HK-2 (cell line): ENCODE results near the gene CPNE5.

ENCODE experiments used
- DNase-seq: peaks from one replicate; pipeline ENCODE4 v3.0.0-alpha.2; 2018; ENCODE audit not compliant: unreplicated experiment

Gene CPNE5

DNA sequence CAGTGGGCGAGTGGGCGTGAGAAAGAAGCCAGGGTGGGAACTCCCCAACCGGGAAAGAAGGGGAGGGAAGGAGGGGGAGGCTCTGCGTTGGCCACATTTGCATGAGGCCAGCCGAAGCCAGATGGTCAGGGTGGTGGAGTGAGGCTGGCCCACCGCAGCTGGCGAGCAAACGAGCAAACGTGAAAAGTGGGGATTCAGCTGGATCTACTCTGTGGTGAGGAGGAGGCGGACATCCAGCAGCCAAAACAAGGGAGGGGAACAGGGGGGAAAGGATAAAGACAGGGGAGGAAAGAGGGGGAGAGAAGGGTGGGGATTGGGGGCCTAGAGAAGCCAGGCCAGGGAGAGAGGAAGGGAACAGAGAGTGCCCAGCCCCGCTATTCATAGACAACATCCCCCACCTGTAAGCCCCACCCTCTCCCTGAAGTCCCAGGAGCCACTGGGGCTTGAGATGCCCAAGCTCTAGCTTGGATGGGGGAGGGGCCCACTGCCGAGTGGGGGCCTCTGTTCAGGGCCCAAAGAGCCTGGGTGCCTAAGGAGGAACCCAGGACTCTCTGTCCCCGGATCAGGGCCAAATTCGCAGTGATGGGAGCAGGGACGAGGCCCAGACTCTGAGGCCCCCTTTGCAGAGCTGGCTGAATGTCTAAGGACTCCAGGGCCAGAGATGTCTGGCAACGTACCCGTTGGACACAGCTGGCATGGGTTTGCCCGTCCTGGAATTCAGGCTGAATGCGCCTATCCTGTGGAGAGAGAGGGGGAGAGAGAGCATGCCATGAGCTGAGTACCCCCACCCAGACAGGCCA, 45.1 kb downstream of the CPNE5 start:
- DNase-seq, result no peak

- DNase-seq, result no peak
Observed at GRCh38 chr6:36793296-36793912, 45.8 kb downstream of the CPNE5 start.

GRCh38 chr6:36791521-36792135, 47.6 kb downstream of the CPNE5 start:
- DNase-seq, result no peak

GRCh38 chr6:36791085-36791484, 48.2 kb downstream of the CPNE5 start:
- no peak for DNase-seq

- no peak for DNase-seq
Observed at GRCh38 chr6:36788768-36789167, 50.5 kb downstream of the CPNE5 start.

- DNase-seq, result no peak
Observed at GRCh38 chr6:36788186-36788585, 51.1 kb downstream of the CPNE5 start.

GRCh38 chr6:36787210-36787609, 52.0 kb downstream of the CPNE5 start:
- DNase-seq, result no peak

GRCh38 chr6:36786055-36786675, 53.1 kb downstream of the CPNE5 start:
- DNase-seq, result no peak

- no peak for DNase-seq
Observed at GRCh38 chr6:36784376-36784636, 54.9 kb downstream of the CPNE5 start.

GRCh38 chr6:36783603-36784375, 55.5 kb downstream of the CPNE5 start:
- DNase-seq, result no peak

- DNase-seq, result no peak
Observed at GRCh38 chr6:36781669-36782068, 57.6 kb downstream of the CPNE5 start.

DNA sequence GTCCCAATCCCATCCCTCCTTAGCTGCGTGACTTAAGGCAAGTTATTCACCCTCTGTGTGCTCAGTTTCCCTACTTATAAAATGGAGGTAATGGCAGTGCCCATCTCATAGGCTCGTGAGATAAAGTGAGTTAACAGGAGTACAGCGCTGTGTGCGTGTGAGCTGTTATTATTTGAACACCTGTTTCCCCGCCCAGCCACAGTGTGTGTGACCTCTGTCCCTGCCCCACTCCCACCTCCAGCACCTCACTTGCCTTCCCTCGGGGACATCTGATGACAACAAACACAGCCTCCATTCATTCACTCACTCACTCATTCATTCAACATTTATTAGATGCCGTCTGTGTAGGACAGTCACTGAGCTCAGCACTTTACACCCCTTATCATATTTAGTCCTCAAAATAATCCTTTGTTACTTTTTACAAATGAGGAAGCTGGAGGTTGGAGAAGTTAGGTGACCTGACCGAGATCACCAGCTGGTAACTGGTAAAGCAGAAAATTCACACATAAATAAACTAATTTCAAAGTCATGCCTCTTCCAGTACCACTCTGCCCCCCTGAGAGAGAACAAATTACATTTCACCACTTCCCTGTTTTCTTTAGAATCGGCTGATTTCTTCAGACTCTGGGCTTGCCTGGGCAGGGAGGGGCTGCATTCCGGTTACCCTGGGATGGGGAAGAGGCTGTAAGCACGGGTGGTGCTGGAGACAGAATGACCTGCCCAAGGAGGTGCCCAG, 58.6 kb downstream of the CPNE5 start:
- no peak for DNase-seq

DNA sequence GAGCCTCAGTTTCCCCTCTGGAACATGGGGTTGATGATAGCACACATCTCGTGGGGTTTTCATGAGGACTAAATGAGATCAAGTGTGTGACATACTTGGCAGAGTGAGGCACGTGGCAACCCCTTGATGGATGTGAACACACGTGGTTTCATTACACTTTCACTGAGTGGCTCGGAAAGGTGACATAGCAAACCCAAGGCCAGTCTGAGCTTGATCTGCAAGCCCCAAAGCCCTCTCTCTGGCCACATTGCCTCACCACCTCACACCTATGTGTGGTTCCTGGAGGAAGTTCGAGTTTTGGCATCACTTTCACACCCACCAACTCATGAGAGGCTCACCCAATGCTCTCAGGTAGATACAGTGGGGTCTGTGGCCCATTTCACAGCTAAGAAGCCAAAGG, 60.0 kb downstream of the CPNE5 start:
- DNase-seq, result no peak

GRCh38 chr6:36777801-36778200, 61.4 kb downstream of the CPNE5 start:
- no peak for DNase-seq

DNA sequence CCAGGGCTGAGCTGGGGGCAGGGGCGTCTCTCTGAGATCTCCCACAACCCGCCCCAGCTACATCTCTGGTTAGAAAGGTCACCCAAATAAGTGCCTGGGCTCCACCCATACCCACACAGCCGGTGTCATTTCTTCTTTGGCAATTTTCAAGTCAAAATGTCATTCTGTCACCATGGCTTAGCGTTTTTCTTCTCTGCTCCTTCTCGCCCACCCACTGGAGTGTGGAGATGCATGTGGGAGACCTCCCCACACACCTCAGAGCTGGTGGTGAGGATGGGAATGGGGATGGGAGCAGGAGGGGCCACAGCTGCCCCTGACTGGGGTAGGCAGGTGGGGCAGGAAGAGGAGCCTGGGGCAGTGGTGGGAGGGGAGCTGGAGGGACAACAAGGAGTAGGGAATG, 63.1 kb downstream of the CPNE5 start:
- no peak for DNase-seq

GRCh38 chr6:36774331-36774730, 64.9 kb downstream of the CPNE5 start:
- DNase-seq, result no peak

GRCh38 chr6:36772397-36772796, 66.8 kb downstream of the CPNE5 start:
- DNase-seq, result no peak

- DNase-seq, result no peak
Observed at GRCh38 chr6:36771145-36771544, 68.1 kb downstream of the CPNE5 start.

DNA sequence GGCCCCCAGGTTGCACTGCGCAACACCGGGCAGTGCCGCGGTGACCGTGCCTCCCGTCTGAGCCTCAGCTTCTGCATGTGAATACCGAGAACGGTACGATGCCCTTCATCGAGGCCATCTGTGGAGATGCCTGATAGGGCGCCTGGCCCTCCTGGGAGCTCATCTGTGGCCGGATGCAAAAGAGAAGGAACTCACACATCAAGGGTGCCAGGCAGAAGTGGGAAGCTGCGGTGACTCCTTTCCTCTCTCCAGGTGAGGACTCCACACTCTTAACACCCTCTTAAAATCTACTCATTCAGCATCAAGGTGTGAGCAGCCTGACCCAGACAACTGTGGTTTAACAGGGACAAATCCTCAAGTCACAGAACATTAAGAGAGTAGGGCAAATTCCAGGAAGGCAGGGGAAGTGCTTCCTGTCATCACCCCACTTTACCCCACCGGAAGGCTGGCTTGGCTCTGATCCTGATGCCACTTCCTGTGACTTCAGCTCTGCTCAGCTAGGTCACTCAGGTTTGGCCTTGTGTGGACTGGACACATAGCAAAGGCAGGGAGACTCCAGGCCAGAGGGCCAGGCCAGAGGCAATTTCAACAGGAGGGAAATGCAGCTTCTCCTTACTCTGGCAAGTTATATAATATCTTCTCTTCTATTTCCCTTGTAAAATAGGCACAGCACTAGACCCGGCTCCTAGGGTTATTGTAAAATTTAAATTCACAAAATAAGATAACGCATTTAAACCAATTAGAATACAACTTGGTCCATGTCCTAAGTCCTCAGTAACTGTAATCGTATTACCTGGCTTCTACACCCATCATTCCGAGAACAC, 69.4 kb downstream of the CPNE5 start:
- DNase-seq, result peak; percentile 73

GRCh38 chr6:36769183-36769675, 70.0 kb downstream of the CPNE5 start:
- no peak for DNase-seq
